Endothelial cell of umbilical vein (primary cell): ENCODE results near the gene PLEKHG5.

Experiments used
- CTCF ChIP-seq, 2 donors: IDR thresholded peaks; 1 replicate in 1 of 2; 2 replicates in 1 of 2; pipeline ENCODE4 v1.5.1; 2011; ENCODE audit warnings: low read length in 2 of 2, mild to moderate bottlenecking in 2 of 2, moderate library complexity in 2 of 2, control low read depth in 1 of 2, inconsistent platforms in 1 of 2, low read depth in 1 of 2; ENCODE audit not compliant: insufficient read depth in 1 of 2; ENCODE audit errors: extremely low read depth in 1 of 2
- EZH2 ChIP-seq: IDR thresholded peaks from 2 replicates; pipeline ENCODE4 v1.6.1; 2012; ENCODE audit warnings: borderline replicate concordance, low read depth, mild to moderate bottlenecking, moderate library complexity, low read length, inconsistent platforms; ENCODE audit not compliant: severe bottlenecking
- GATA2 ChIP-seq: IDR thresholded peaks from 2 replicates; pipeline ENCODE4 v1.7.0; 2011; ENCODE audit warnings: low read depth, mild to moderate bottlenecking, moderate library complexity, mixed read lengths, low read length; ENCODE audit not compliant: insufficient read length, insufficient read depth
- JUN ChIP-seq: IDR thresholded peaks from 2 replicates; pipeline ENCODE4 v1.6.1; 2011; ENCODE audit warnings: borderline replicate concordance, low read depth; ENCODE audit not compliant: insufficient read length, insufficient read depth
- MAX ChIP-seq: IDR thresholded peaks from 2 replicates; pipeline ENCODE4 v1.6.1; 2011; ENCODE audit not compliant: insufficient read depth, insufficient read length
- POLR2A ChIP-seq: IDR thresholded peaks from 2 replicates; pipeline ENCODE4 v1.6.1; 2012; ENCODE audit warnings: low read depth, mild to moderate bottlenecking, control low read depth, low read length
- POLR2AphosphoS5 ChIP-seq: IDR thresholded peaks from 2 replicates; pipeline ENCODE4 v1.6.1; 2012; ENCODE audit warnings: low read depth, mild to moderate bottlenecking, control low read depth, low read length, moderate library complexity; ENCODE audit not compliant: insufficient read depth

GRCh38 chr1:6507037-6507428 lies 15.6 kb upstream of the PLEKHG5 start:
- TF ChIP-seq EZH2 (no peak), POLR2A (no peak), MAX (no peak), CTCF (IDR thresholded peaks at IDR 0.05; ENCODE audit: extremely low read depth in 1 of 2, insufficient read depth in 1 of 2, low read depth in 1 of 2, low read length in 2 of 2) (no peak), GATA2 (no peak), POLR2AphosphoS5 (no peak), JUN (no peak)
